B cell (primary cell): ENCODE results near the gene CCK. TPM values are rescaled to one million over a fixed set of nuclear protein-coding genes. Genes with fewer than 3 reads are reported as not detected.

Experiments used
- ATAC-seq: fragments of 200-7000 bp; cut with Tn5 transposase; one replicate; pipeline ENCODE4 v1.10.0; 2021; ENCODE audit warnings: low read depth, mild to moderate bottlenecking, moderate number of reproducible peaks, moderate library complexity
- CTCF ChIA-PET: fragments of 350-600 bp; sonication (Branson Sonifier 250); formaldehyde crosslinking; loops from one replicate; lab custom pipeline; 2021; ENCODE audit warnings: antibody characterized with exemption, inconsistent platforms; lab: Charles Lee
- POLR2A ChIA-PET: fragments of 350-600 bp; sonication (Branson Sonifier 250); formaldehyde crosslinking; loops from one replicate; lab custom pipeline; 2021; ENCODE audit warnings: antibody characterized with exemption; lab: Charles Lee
- DNase-seq: peaks from one replicate; pipeline ENCODE4 v3.0.0; 2013
- H2AFZ ChIP-seq: 2 replicates; pipeline ENCODE4 v1.6.1; 2012; ENCODE audit warnings: mild to moderate bottlenecking, low read depth, low read length; ENCODE audit not compliant: insufficient read depth, poor library complexity, severe bottlenecking
- H3K27ac ChIP-seq, 2 donors: 1 replicate in 1 of 2; 2 replicates in 1 of 2; pipeline ENCODE4 v1.5.1; 2012 to 2013; ENCODE audit warnings: low read length in 2 of 2, mild to moderate bottlenecking in 2 of 2, moderate library complexity in 1 of 2
- H3K27me3 ChIP-seq, 4 experiments: fragments of 200-600 bp in 1 of 4; sonication (generic) in 1 of 4; replicated peaks in 1 of 4; 1 replicate in 2 of 4; 2 replicates in 2 of 4; pipeline versions ENCODE4 v1.6.1 to v1.7.0; 2013 to 2016; ENCODE audit warnings: low read length in 3 of 4, mild to moderate bottlenecking in 2 of 4, mixed read lengths in 1 of 4, moderate library complexity in 1 of 4; ENCODE audit not compliant: insufficient read depth in 4 of 4, control insufficient read depth in 3 of 4; ENCODE audit errors: control extremely low read depth in 1 of 4
- H3K36me3 ChIP-seq, 2 experiments: replicated peaks in 1 of 2; 1 replicate in 1 of 2; 2 replicates in 1 of 2; pipeline versions ENCODE4 v1.6.1 to v1.7.1; 2013; ENCODE audit warnings: low read length in 1 of 2; ENCODE audit not compliant: insufficient read depth in 2 of 2, control insufficient read depth in 1 of 2; ENCODE audit errors: control extremely low read depth in 1 of 2, extremely low read depth in 1 of 2
- H3K4me1 ChIP-seq, 2 donors: fragments of 200-600 bp in 1 of 2; sonication (generic) in 1 of 2; 1 replicate in 1 of 2; 2 replicates in 1 of 2; pipeline versions ENCODE4 v1.5.1 to v1.6.1; 2013 to 2017; ENCODE audit warnings: low read length in 2 of 2; ENCODE audit not compliant: control insufficient read depth in 2 of 2, insufficient read depth in 2 of 2
- H3K4me2 ChIP-seq: replicated peaks from 2 replicates; pipeline ENCODE3; 2012; ENCODE audit warnings: mild to moderate bottlenecking, low read depth, low read length; ENCODE audit not compliant: poor library complexity, severe bottlenecking
- H3K4me3 ChIP-seq, 5 experiments: fragments of 200-600 bp in 1 of 5; sonication (generic) in 1 of 5; 1 replicate in 3 of 5; 2 replicates in 2 of 5; pipeline versions ENCODE4 v1.5.1 to v1.7.0; 2011 to 2016; ENCODE audit warnings: low read length in 4 of 5, mild to moderate bottlenecking in 4 of 5, low read depth in 2 of 5, control low read depth in 1 of 5, moderate library complexity in 1 of 5; ENCODE audit not compliant: insufficient read depth in 1 of 5; ENCODE audit errors: control extremely low read depth in 1 of 5, extremely low read depth in 1 of 5
- H3K79me2 ChIP-seq: fragments of 200-600 bp; sonication (generic); one replicate; pipeline ENCODE4 v1.6.0; 2016; ENCODE audit warnings: low read length; ENCODE audit not compliant: control insufficient read depth, insufficient read depth
- H3K9ac ChIP-seq: fragments of 200-600 bp; sonication (generic); 2 replicates; pipeline ENCODE4 v1.6.1; 2017; ENCODE audit warnings: mild to moderate bottlenecking, low read length, moderate library complexity
- H3K9me3 ChIP-seq, 3 donors: one replicate each; pipeline versions ENCODE4 v1.6.1 to v1.7.1; 2013; ENCODE audit warnings: low read length in 2 of 3; ENCODE audit not compliant: control insufficient read depth in 2 of 3, insufficient read depth in 1 of 3; ENCODE audit errors: control extremely low read depth in 1 of 3
- H4K20me1 ChIP-seq: 2 replicates; pipeline ENCODE4 v1.6.0; 2012; ENCODE audit warnings: mild to moderate bottlenecking, low read length; ENCODE audit not compliant: insufficient read depth, control insufficient read depth, poor library complexity, severe bottlenecking
- H3K27ac Mint-ChIP-seq: one replicate; pipeline ENCODE4 v1.8.0; 2021; ENCODE audit warnings: mixed read lengths
- H3K27me3 Mint-ChIP-seq: one replicate; pipeline ENCODE4 v1.8.0; 2021; ENCODE audit warnings: mixed read lengths
- H3K4me1 Mint-ChIP-seq: one replicate; pipeline ENCODE4 v1.8.0; 2021; ENCODE audit warnings: mixed read lengths
- H3K4me3 Mint-ChIP-seq: one replicate; pipeline ENCODE4 v1.8.0; 2021; ENCODE audit warnings: mixed read lengths
- H3K9me3 Mint-ChIP-seq: one replicate; pipeline ENCODE4 v1.8.0; 2022; ENCODE audit warnings: mixed read lengths; ENCODE audit not compliant: insufficient read depth
- EZH2 ChIP-seq: IDR thresholded peaks from 2 replicates; pipeline ENCODE4 v1.6.1; 2012; ENCODE audit warnings: borderline replicate concordance, low read depth, mild to moderate bottlenecking, moderate library complexity, low read length; ENCODE audit not compliant: insufficient read depth, poor library complexity, severe bottlenecking
- WGBS: methylation state at CpG from one replicate; pipeline ENCODE4 v1.1.5; 2013; ENCODE audit warnings: missing lambda C conversion rate; ENCODE audit not compliant: insufficient coverage; 5-methylcytosine and 5-hydroxymethylcytosine counted together
- intact Hi-C: fragments of 100-400 bp; cut with micrococcal nuclease; formaldehyde crosslinking; loops from one replicate; pipeline ENCODE4 v1.10.0; 2022
- polyA plus RNA-seq: library from polyadenylated mRNA; depleted of rRNA; stranded (reverse); fragments of >200 nt; gene quantifications from 2 replicates; pipeline ENCODE4 v1.2.3, GENCODE V29; 2012
- total RNA-seq, 2 donors: library from RNA; stranded (reverse); fragments of 120-200 nt in 1 of 2; gene quantifications; 1 replicate in 1 of 2; 2 replicates in 1 of 2; pipeline versions ENCODE4 v1.2.3 to v1.2.4, GENCODE V29; 2013 to 2022
- TF ChIP-seq, protein P1 (sequence below): fragments of 200-600 bp; IDR thresholded peaks from one replicate; pipeline ENCODE4 v1.8.0; 2022; ENCODE audit warnings: antibody characterized with exemption, mild to moderate bottlenecking

The CCK gene
- total and polyA plus RNA-seq, 2 donors (not counting 1 experiment from before 2014, with no cell fraction given): not detected

GRCh38 chr3:42224658-42225421 lies 41.1 kb downstream of the CCK start:
- H3K9me3 ChIP-seq: peaks cover 0 to 7% (median 0%) of the 10 kb centered on the region in 3 donors
- H3K79me2 ChIP-seq: no peaks in the 10 kb centered on the region
- no peak overlapping the region for H3K9ac ChIP-seq
- no peak overlapping the region for H2AFZ ChIP-seq
- H4K20me1 ChIP-seq: no peaks in the 10 kb centered on the region
- DNase-seq (no peak), ATAC-seq (no peak)
- 93% methylated on average over 5 of the region's 12 CpGs for WGBS
- TF ChIP-seq, protein P1, sequence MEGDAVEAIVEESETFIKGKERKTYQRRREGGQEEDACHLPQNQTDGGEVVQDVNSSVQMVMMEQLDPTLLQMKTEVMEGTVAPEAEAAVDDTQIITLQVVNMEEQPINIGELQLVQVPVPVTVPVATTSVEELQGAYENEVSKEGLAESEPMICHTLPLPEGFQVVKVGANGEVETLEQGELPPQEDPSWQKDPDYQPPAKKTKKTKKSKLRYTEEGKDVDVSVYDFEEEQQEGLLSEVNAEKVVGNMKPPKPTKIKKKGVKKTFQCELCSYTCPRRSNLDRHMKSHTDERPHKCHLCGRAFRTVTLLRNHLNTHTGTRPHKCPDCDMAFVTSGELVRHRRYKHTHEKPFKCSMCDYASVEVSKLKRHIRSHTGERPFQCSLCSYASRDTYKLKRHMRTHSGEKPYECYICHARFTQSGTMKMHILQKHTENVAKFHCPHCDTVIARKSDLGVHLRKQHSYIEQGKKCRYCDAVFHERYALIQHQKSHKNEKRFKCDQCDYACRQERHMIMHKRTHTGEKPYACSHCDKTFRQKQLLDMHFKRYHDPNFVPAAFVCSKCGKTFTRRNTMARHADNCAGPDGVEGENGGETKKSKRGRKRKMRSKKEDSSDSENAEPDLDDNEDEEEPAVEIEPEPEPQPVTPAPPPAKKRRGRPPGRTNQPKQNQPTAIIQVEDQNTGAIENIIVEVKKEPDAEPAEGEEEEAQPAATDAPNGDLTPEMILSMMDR: no peak
- TF ChIP-seq EZH2: no peak
- CTCF ChIA-PET: no interaction called here
- POLR2A ChIA-PET: no interaction called here
- no peak overlapping the region for H3K4me3 Mint-ChIP-seq
- no peaks in the 10 kb centered on the region for H3K9me3 Mint-ChIP-seq
- intact Hi-C loops: no loop called here
- H3K4me1 ChIP-seq: no peaks in the 10 kb centered on the region
- H3K27me3 ChIP-seq: no peaks in the 10 kb centered on the region
- H3K4me1 Mint-ChIP-seq: no peaks in the 10 kb centered on the region
- no peak overlapping the region for H3K27ac Mint-ChIP-seq
- no peak overlapping the region for H3K4me3 ChIP-seq
- no peaks in the 10 kb centered on the region for H3K27me3 Mint-ChIP-seq
- peaks cover 4 to 63% of the 10 kb centered on the region in 2 experiments for H3K36me3 ChIP-seq
- no peak overlapping the region for H3K27ac ChIP-seq
- no peak overlapping the region for H3K4me2 ChIP-seq

- 94% methylated on average over 6 of the region's 9 CpGs for WGBS
- H3K27me3 ChIP-seq: no peaks in the 10 kb centered on the region
- H3K79me2 ChIP-seq: no peaks in the 10 kb centered on the region
- DNase-seq (no peak), ATAC-seq (no peak)
- no peak overlapping the region for H3K4me2 ChIP-seq
- H3K4me3 ChIP-seq: no peak overlapping the region
- POLR2A ChIA-PET: no interaction called here
- peaks cover 0 to 7% (median 0%) of the 10 kb centered on the region in 3 donors for H3K9me3 ChIP-seq
- no peak overlapping the region for H3K9ac ChIP-seq
- no peak overlapping the region for H3K4me3 Mint-ChIP-seq
- TF ChIP-seq, protein P1: no peak
- no peak for TF ChIP-seq EZH2
- no peak overlapping the region for H2AFZ ChIP-seq
- H4K20me1 ChIP-seq: no peaks in the 10 kb centered on the region
- intact Hi-C loops: no loop called here
- CTCF ChIA-PET: no interaction called here
- no peaks in the 10 kb centered on the region for H3K4me1 Mint-ChIP-seq
- H3K9me3 Mint-ChIP-seq: no peaks in the 10 kb centered on the region
- no peaks in the 10 kb centered on the region for H3K27me3 Mint-ChIP-seq
- no peak overlapping the region for H3K27ac ChIP-seq
- peaks cover 4 to 68% of the 10 kb centered on the region in 2 experiments for H3K36me3 ChIP-seq
- no peaks in the 10 kb centered on the region for H3K4me1 ChIP-seq
- H3K27ac Mint-ChIP-seq: no peak overlapping the region
Observed at GRCh38 chr3:42224178-42224577, 41.8 kb downstream of the CCK start.
